IMR-90 (cell line): ENCODE measurements around the gene GTF2F1. TPM values are rescaled to one million over a fixed set of nuclear protein-coding genes. Genes with fewer than 3 reads are reported as not detected.

Experiments used
- ATAC-seq: fragments of 200-7000 bp; cut with Tn5 transposase; 2 replicates; pipeline ENCODE4 v1.9.1; 2020; ENCODE audit warnings: low read depth, mild to moderate bottlenecking, moderate library complexity
- BruUV-seq: library from RNA; stranded (reverse); fragments of 400-500 nt; replicated peaks from 2 replicates; lab custom pipeline; 2021; lab: Mats Ljungman, UMichigan
- CTCF ChIA-PET: fragments of 300-600 bp; formaldehyde crosslinking; extraction: SDS; loops from one replicate; lab custom pipeline; 2021; ENCODE audit warnings: antibody characterized with exemption; lab: Yijun Ruan, JAX
- POLR2A ChIA-PET: fragments of 300-600 bp; sonication (Branson Sonifier 250); formaldehyde crosslinking; loops from one replicate; lab custom pipeline; 2022; ENCODE audit warnings: antibody characterized with exemption; ENCODE audit not compliant: unreplicated experiment; lab: Charles Lee
- DNase-seq: peaks from one replicate; pipeline ENCODE4 v3.0.0; 2013
- H2AFZ ChIP-seq: replicated peaks from 2 replicates; pipeline ENCODE3; 2013; ENCODE audit warnings: low read length, mild to moderate bottlenecking; ENCODE audit not compliant: poor library complexity
- H2AK5ac ChIP-seq: 2 replicates; pipeline ENCODE4 v1.6.1; 2013; ENCODE audit warnings: low read depth, low read length, inconsistent platforms
- H2AK9ac ChIP-seq: replicated peaks from 2 replicates; pipeline ENCODE3; 2013; ENCODE audit warnings: mild to moderate bottlenecking, low read depth, low read length, moderate library complexity; ENCODE audit not compliant: poor library complexity
- H2BK120ac ChIP-seq: 2 replicates; pipeline ENCODE4 v1.6.1; 2013; ENCODE audit warnings: low read depth, low read length, inconsistent platforms
- H2BK15ac ChIP-seq: 3 replicates; pipeline ENCODE4 v1.6.1; 2013; ENCODE audit warnings: low read depth, low read length, inconsistent platforms
- H2BK20ac ChIP-seq: 2 replicates; pipeline ENCODE4 v1.6.1; 2013; ENCODE audit warnings: low read depth, mild to moderate bottlenecking, inconsistent platforms, low read length, moderate library complexity
- H2BK5ac ChIP-seq: 2 replicates; pipeline ENCODE4 v1.6.1; 2013; ENCODE audit warnings: mild to moderate bottlenecking, low read depth, low read length, inconsistent platforms; ENCODE audit not compliant: poor library complexity, severe bottlenecking
- H3K14ac ChIP-seq: replicated peaks from 2 replicates; pipeline ENCODE4 v1.6.1; 2013; ENCODE audit warnings: low read depth, low read length, inconsistent platforms
- H3K18ac ChIP-seq: 2 replicates; pipeline ENCODE4 v1.6.1; 2013; ENCODE audit warnings: low read depth, low read length, control low read depth
- H3K23ac ChIP-seq: 2 replicates; pipeline ENCODE4 v1.6.1; 2013; ENCODE audit warnings: low read depth, low read length, inconsistent platforms
- H3K27ac ChIP-seq: 2 replicates; pipeline ENCODE4 v1.5.1; 2013; ENCODE audit warnings: mild to moderate bottlenecking, control low read depth, low read length; ENCODE audit not compliant: insufficient read depth
- H3K27me3 ChIP-seq: 2 replicates; pipeline ENCODE4 v1.6.1; 2013; ENCODE audit warnings: low read length; ENCODE audit not compliant: control insufficient read depth, insufficient read depth
- H3K36me3 ChIP-seq: 2 replicates; pipeline ENCODE4 v1.6.1; 2013; ENCODE audit warnings: low read length, mixed read lengths; ENCODE audit not compliant: control insufficient read depth, insufficient read depth
- H3K4ac ChIP-seq: 2 replicates; pipeline ENCODE4 v1.6.1; 2013; ENCODE audit warnings: low read depth, low read length, inconsistent platforms
- H3K4me1 ChIP-seq: 2 replicates; pipeline ENCODE4 v1.6.1; 2013; ENCODE audit warnings: low read length, mixed read lengths; ENCODE audit not compliant: control insufficient read depth, insufficient read depth
- H3K4me2 ChIP-seq: 2 replicates; pipeline ENCODE4 v1.6.1; 2013; ENCODE audit warnings: low read depth, mild to moderate bottlenecking, control low read depth, low read length, moderate library complexity
- H3K4me3 ChIP-seq: 2 replicates; pipeline ENCODE4 v1.5.1; 2013; ENCODE audit warnings: low read depth, mild to moderate bottlenecking, control low read depth, low read length, moderate library complexity; ENCODE audit not compliant: insufficient read depth
- H3K56ac ChIP-seq: 2 replicates; pipeline ENCODE4 v1.6.1; 2013; ENCODE audit warnings: low read length, inconsistent platforms; ENCODE audit not compliant: insufficient read depth; ENCODE audit errors: extremely low read depth
- H3K79me1 ChIP-seq, 2 experiments: 2 replicates each; pipeline ENCODE4 v1.6.1; 2013; ENCODE audit warnings: low read length in 2 of 2, inconsistent platforms in 1 of 2, low read depth in 1 of 2
- H3K9ac ChIP-seq: 2 replicates; pipeline ENCODE4 v1.6.1; 2013; ENCODE audit warnings: low read depth, low read length, control low read depth
- H3K9me1 ChIP-seq: 2 replicates; pipeline ENCODE4 v1.6.1; 2013; ENCODE audit warnings: low read length, inconsistent platforms; ENCODE audit not compliant: insufficient read depth
- H3K9me3 ChIP-seq: 2 replicates; pipeline ENCODE4 v1.6.1; 2013; ENCODE audit warnings: low read length; ENCODE audit not compliant: control insufficient read depth, insufficient read depth
- H4K20me1 ChIP-seq: 2 replicates; pipeline ENCODE4 v1.6.1; 2013; ENCODE audit warnings: low read length, inconsistent platforms; ENCODE audit not compliant: insufficient read depth
- H4K5ac ChIP-seq: 2 replicates; pipeline ENCODE4 v1.6.1; 2013; ENCODE audit warnings: mild to moderate bottlenecking, low read depth, low read length, control low read depth
- H4K8ac ChIP-seq, 2 experiments: 2 replicates each; pipeline ENCODE4 v1.6.1; 2013; ENCODE audit warnings: low read depth in 2 of 2, low read length in 2 of 2, control low read depth in 1 of 2, inconsistent platforms in 1 of 2
- H4K91ac ChIP-seq: 2 replicates; pipeline ENCODE4 v1.6.1; 2013; ENCODE audit warnings: low read depth, low read length, inconsistent platforms; ENCODE audit not compliant: insufficient read depth
- BHLHE40 ChIP-seq: fragments of 150-350 bp; IDR thresholded peaks from 2 replicates; pipeline ENCODE4 v1.6.1; 2016; ENCODE audit warnings: mild to moderate bottlenecking, low read depth, low read length
- MAFK ChIP-seq: IDR thresholded peaks from 2 replicates; pipeline ENCODE4 v1.6.1; 2012; ENCODE audit warnings: low read depth, low read length, improper control_type of control experiment
- MAZ ChIP-seq: IDR thresholded peaks from 2 replicates; pipeline ENCODE4 v1.6.1; 2012; ENCODE audit warnings: low read depth, mild to moderate bottlenecking, low read length, improper control_type of control experiment, moderate library complexity, borderline replicate concordance
- MXI1 ChIP-seq: IDR thresholded peaks from 2 replicates; pipeline ENCODE4 v1.6.1; 2012; ENCODE audit warnings: low read depth, mild to moderate bottlenecking, low read length, moderate library complexity, borderline replicate concordance
- NFE2L2 ChIP-seq: fragments of 150-350 bp; IDR thresholded peaks from 2 replicates; pipeline ENCODE4 v1.6.1; 2016; ENCODE audit warnings: low read depth, mild to moderate bottlenecking, low read length
- POLR2A ChIP-seq: IDR thresholded peaks from 2 replicates; pipeline ENCODE4 v1.6.1; 2012; ENCODE audit warnings: mild to moderate bottlenecking, low read depth, low read length
- RAD21 ChIP-seq: IDR thresholded peaks from 2 replicates; pipeline ENCODE4 v1.6.1; 2012; ENCODE audit warnings: low read length, improper control_type of control experiment
- RCOR1 ChIP-seq: IDR thresholded peaks from 2 replicates; pipeline ENCODE4 v1.6.1; 2012; ENCODE audit warnings: mild to moderate bottlenecking, low read length, improper control_type of control experiment; ENCODE audit not compliant: insufficient replicate concordance
- SMC3 ChIP-seq: fragments of 150-350 bp; IDR thresholded peaks from 2 replicates; pipeline ENCODE4 v1.6.1; 2016; ENCODE audit warnings: low read depth, mild to moderate bottlenecking, antibody characterized with exemption, low read length, moderate library complexity
- WGBS, 2 experiments: methylation state at CpG; one replicate each; pipeline versions ENCODE4 v1.1.5 to v1.1.7; 2013; ENCODE audit warnings: missing lambda C conversion rate in 2 of 2; ENCODE audit not compliant: insufficient read length in 1 of 2; ENCODE audit errors: extremely low coverage in 2 of 2; 5-methylcytosine and 5-hydroxymethylcytosine counted together
- dilution Hi-C: fragments of 300-500 bp; cut with HindIII; formaldehyde crosslinking; loops from one replicate; pipeline ENCODE4 v1.14.3; 2018; ENCODE audit warnings: low sequenced_read_pairs; ENCODE audit not compliant: unreplicated experiment
- in situ Hi-C: fragments of 300-500 bp; cut with MboI; formaldehyde crosslinking; loops from 3 replicates; pipeline ENCODE4 v1.14.3; 2019; ENCODE audit warnings: low sequenced_read_pairs, inconsistent platforms, mixed read lengths
- intact Hi-C: fragments of 100-400 bp; cut with micrococcal nuclease; formaldehyde crosslinking; loops from 2 replicates; pipeline ENCODE4 v1.10.0; 2022
- polyA plus RNA-seq, 3 experiments: library from polyadenylated mRNA; depleted of rRNA; stranded (reverse); fragments of >200 nt; gene quantifications; 2 replicates each; pipeline ENCODE4 v1.2.3, GENCODE V29; 2012; ENCODE audit warnings: low replicate concordance in 1 of 3
- total RNA-seq: library from RNA; depleted of rRNA; stranded (reverse); fragments of >200 nt; gene quantifications from 2 replicates; pipeline ENCODE4 v1.2.3, GENCODE V29; 2012
- TF ChIP-seq, protein P1 (sequence below): conservative IDR thresholded peaks from 2 replicates; pipeline ENCODE4 v1.5.1; 2012; ENCODE audit warnings: mild to moderate bottlenecking, low read depth, low read length, improper control_type of control experiment
- TF ChIP-seq, protein P2 (sequence below): fragments of 150-350 bp; IDR thresholded peaks from 2 replicates; pipeline ENCODE4 v1.6.1; 2017; ENCODE audit warnings: mild to moderate bottlenecking, antibody characterized with exemption, low read length, low read depth
- TF ChIP-seq, protein P3 (sequence below): fragments of 150-350 bp; IDR thresholded peaks from 2 replicates; pipeline ENCODE4 v1.6.1; 2016; ENCODE audit warnings: low read depth, mild to moderate bottlenecking, low read length, moderate library complexity, borderline replicate concordance

GTF2F1 gene
- total and polyA plus RNA-seq, 2 of the 4 experiments (the other 2 are of a cell fraction): 43.7 to 51.4 TPM

DNA sequence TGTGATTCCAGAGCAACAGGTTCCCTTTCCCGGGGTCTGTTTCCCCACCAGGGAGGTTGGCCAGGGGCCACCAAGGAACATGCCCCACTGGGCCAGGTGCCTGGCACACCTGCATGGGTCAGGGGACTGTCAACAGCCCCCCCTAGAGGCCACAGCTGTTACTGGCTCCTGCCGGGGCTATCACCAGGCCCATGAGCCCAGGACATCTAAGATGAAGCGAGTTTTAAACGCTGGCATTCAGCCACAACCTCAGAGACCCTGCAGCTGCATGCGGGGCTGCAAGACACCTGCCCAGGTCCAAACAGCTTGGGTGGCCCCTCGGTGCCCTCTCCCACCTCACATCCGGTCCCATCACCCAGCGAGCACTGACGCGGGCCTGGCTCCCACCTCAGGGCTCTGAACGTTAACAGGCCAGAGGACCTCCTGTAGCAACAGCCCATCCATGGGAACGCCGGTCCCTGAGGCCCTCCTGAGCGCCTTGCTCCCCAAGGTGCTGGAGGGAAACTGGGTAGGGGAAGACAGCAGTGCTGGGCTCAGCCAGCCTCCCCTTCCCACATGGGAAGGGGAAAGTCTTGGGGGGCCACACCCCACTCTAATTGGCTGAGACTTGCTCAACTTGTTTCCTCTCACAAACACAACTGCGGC lies 19.6 kb upstream of the GTF2F1 start:
- peaks cover 4% of the 10 kb centered on the region for H4K20me1 ChIP-seq

More for the DNA sequence above, 19.6 kb upstream of the GTF2F1 start:
- Histone ChIP-seq H3K56ac (no peak overlapping the region), H3K9ac (no peak overlapping the region), H4K91ac (no peak overlapping the region), H2BK20ac (no peak overlapping the region), H2AK5ac (no peak overlapping the region), H3K27ac (no peak overlapping the region), H3K9me1 (no peaks in the 10 kb centered on the region; the same call in 1 of the 2 replicates), H2BK5ac (no peak overlapping the region), H2BK15ac (no peak overlapping the region), H4K5ac (no peak overlapping the region), H3K79me1 (peaks cover 0 to 5% of the 10 kb centered on the region in 2 experiments; a peak in 2 of 4 replicates), H3K23ac (no peak overlapping the region), H3K9me3 (no peaks in the 10 kb centered on the region), H3K4me3 (no peak overlapping the region), H2AK9ac (no peak overlapping the region), H3K27me3 (no peaks in the 10 kb centered on the region), H4K8ac (no peak overlapping the region), H3K4me1 (no peaks in the 10 kb centered on the region), H2AFZ (no peak overlapping the region), H3K4ac (no peak overlapping the region), H3K14ac (no peak overlapping the region), H2BK120ac (no peak overlapping the region), H3K4me2 (no peak overlapping the region), H3K36me3 (peaks cover 42% of the 10 kb centered on the region), H3K18ac (no peak overlapping the region)
- TF ChIP-seq, protein P1, sequence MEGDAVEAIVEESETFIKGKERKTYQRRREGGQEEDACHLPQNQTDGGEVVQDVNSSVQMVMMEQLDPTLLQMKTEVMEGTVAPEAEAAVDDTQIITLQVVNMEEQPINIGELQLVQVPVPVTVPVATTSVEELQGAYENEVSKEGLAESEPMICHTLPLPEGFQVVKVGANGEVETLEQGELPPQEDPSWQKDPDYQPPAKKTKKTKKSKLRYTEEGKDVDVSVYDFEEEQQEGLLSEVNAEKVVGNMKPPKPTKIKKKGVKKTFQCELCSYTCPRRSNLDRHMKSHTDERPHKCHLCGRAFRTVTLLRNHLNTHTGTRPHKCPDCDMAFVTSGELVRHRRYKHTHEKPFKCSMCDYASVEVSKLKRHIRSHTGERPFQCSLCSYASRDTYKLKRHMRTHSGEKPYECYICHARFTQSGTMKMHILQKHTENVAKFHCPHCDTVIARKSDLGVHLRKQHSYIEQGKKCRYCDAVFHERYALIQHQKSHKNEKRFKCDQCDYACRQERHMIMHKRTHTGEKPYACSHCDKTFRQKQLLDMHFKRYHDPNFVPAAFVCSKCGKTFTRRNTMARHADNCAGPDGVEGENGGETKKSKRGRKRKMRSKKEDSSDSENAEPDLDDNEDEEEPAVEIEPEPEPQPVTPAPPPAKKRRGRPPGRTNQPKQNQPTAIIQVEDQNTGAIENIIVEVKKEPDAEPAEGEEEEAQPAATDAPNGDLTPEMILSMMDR: peak; percentile 40; the same call in 1 of the 2 replicates
- TF ChIP-seq, protein P2, sequence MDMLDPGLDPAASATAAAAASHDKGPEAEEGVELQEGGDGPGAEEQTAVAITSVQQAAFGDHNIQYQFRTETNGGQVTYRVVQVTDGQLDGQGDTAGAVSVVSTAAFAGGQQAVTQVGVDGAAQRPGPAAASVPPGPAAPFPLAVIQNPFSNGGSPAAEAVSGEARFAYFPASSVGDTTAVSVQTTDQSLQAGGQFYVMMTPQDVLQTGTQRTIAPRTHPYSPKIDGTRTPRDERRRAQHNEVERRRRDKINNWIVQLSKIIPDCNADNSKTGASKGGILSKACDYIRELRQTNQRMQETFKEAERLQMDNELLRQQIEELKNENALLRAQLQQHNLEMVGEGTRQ: no peak
- no peak for TF ChIP-seq RCOR1
- TF ChIP-seq RAD21: peak; percentile 34; the same call in 1 of the 2 replicates
- no peak for TF ChIP-seq MAZ
- TF ChIP-seq, protein P3, sequence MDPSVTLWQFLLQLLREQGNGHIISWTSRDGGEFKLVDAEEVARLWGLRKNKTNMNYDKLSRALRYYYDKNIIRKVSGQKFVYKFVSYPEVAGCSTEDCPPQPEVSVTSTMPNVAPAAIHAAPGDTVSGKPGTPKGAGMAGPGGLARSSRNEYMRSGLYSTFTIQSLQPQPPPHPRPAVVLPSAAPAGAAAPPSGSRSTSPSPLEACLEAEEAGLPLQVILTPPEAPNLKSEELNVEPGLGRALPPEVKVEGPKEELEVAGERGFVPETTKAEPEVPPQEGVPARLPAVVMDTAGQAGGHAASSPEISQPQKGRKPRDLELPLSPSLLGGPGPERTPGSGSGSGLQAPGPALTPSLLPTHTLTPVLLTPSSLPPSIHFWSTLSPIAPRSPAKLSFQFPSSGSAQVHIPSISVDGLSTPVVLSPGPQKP: no peak
- TF ChIP-seq SMC3: no peak
- no peak for TF ChIP-seq MAFK
- no peak for TF ChIP-seq POLR2A
- no peak for TF ChIP-seq BHLHE40
- TF ChIP-seq NFE2L2: no peak
- no peak for TF ChIP-seq MXI1
- dilution Hi-C loops: no loop called here
- DNase-seq (no peak), ATAC-seq (peak; percentile 59; the same call in 1 of the 2 replicates)
- ChIA-PET CTCF (no interaction called here), POLR2A (no interaction called here)
- WGBS, 2 experiments: 31% methylated on average over 2 of the region's 15 CpGs; no CpG with 5 or more reads in 1 of the 2 experiments
- BruUV-seq: no TSS peak
- intact Hi-C loops: loop anchor here (10.0 kb wide), 1 partner anchor 368 kb away; no protein-coding TSS in a partner anchor
- in situ Hi-C loops: no loop called here
